Aorta (tissue), 5 donors: ENCODE measurements around the gene PILRB. TPM values are rescaled to one million over a fixed set of nuclear protein-coding genes. Genes with fewer than 3 reads are reported as not detected.
"Not testable (repeated sequence)": the region's sequence is repeated elsewhere in the genome, so short reads cannot be mapped to it uniquely, and the experiment has no call there.

Experiments
- ATAC-seq: fragments of 200-7000 bp; cut with Tn5 transposase; one replicate; pipeline ENCODE4 v1.9.1; 2022; ENCODE audit warnings: moderate library complexity; ENCODE audit not compliant: low FRiP score
- DNase-seq, 2 donors: peaks; one replicate each; pipeline ENCODE4 v3.0.0-alpha.2; 2020
- H3K27ac ChIP-seq, 2 donors: one replicate each; pipeline ENCODE4 v1.5.1; 2013; ENCODE audit warnings: low read length in 2 of 2, mild to moderate bottlenecking in 2 of 2, moderate library complexity in 2 of 2, control low read depth in 1 of 2, inconsistent platforms in 1 of 2, low read depth in 1 of 2
- H3K27me3 ChIP-seq, 2 donors: one replicate each; pipeline ENCODE4 v1.6.1; 2013; ENCODE audit warnings: control low read depth in 1 of 2, low read length in 1 of 2, mild to moderate bottlenecking in 1 of 2, moderate library complexity in 1 of 2; ENCODE audit not compliant: insufficient read depth in 2 of 2, control insufficient read depth in 1 of 2
- H3K36me3 ChIP-seq, 2 donors: one replicate each; pipeline ENCODE4 v1.6.1; 2013; ENCODE audit warnings: control low read depth in 1 of 2, low read length in 1 of 2, mild to moderate bottlenecking in 1 of 2; ENCODE audit not compliant: insufficient read depth in 2 of 2, control insufficient read depth in 1 of 2
- H3K4me1 ChIP-seq, 2 donors: one replicate each; pipeline ENCODE4 v1.6.1; 2013; ENCODE audit warnings: low read length in 2 of 2, control low read depth in 1 of 2, mild to moderate bottlenecking in 1 of 2, moderate library complexity in 1 of 2; ENCODE audit not compliant: insufficient read depth in 2 of 2, control insufficient read depth in 1 of 2
- H3K4me3 ChIP-seq, 2 donors: one replicate each; pipeline ENCODE4 v1.5.1; 2013; ENCODE audit warnings: low read length in 2 of 2, control low read depth in 1 of 2, mild to moderate bottlenecking in 1 of 2
- H3K9me3 ChIP-seq: one replicate; pipeline ENCODE4 v1.6.1; 2013; ENCODE audit warnings: mild to moderate bottlenecking, low read length; ENCODE audit not compliant: control insufficient read depth
- WGBS, 2 donors: extraction: QIAGEN DNeasy Blood & Tissue Kit; methylation state at CpG; one replicate each; pipeline ENCODE4 v1.1.7; 2013; 5-methylcytosine and 5-hydroxymethylcytosine counted together
- intact Hi-C, 2 donors: fragments of 100-400 bp; cut with DNase I; formaldehyde crosslinking; loops; one replicate each; pipeline versions ENCODE4 v1.14.2 to v1.15.0; 2022
- polyA plus RNA-seq, 2 donors: library from polyadenylated mRNA; stranded (reverse); fragments of 200-250 nt; gene quantifications; one replicate each; pipeline ENCODE4 v1.2.3, GENCODE V29; 2013
- total RNA-seq, 2 donors: library from RNA; stranded (reverse); fragmentation: NEBNext Ultra II Directional; extraction: Animal tissue kit (Norgen Biotek cat#: 25700); gene quantifications; one replicate each; pipeline ENCODE4 v1.2.1, GENCODE V29; 2021
- donor health status: healthy with polysubstance abuse.
- donor health status: Bipolar disorder and iron deficiency.
- donor health status: DM: no; HTN: no; CAD: no.
- donor health status: DM: no; HTN: no; CAD: no.
- donor health status: DM: yes; HTN: yes; CAD: no.

Gene PILRB
- total and polyA plus RNA-seq, 4 donors: 13.9 to 186 (median 40.9) TPM

GRCh38 chr7:100378114-100378755, 20.3 kb downstream of the PILRB start:
- no peaks in the 10 kb centered on the region for H3K9me3 ChIP-seq
- no peaks in the 10 kb centered on the region for H3K36me3 ChIP-seq
- no peak for DNase-seq
- no peak for ATAC-seq
- no peaks in the 10 kb centered on the region for H3K27me3 ChIP-seq
- no peak overlapping the region for H3K4me3 ChIP-seq
- H3K27ac ChIP-seq: no peak overlapping the region
- intact Hi-C loops: no loop called here
- no peaks in the 10 kb centered on the region for H3K4me1 ChIP-seq
- WGBS, 2 donors: 89 to 91% methylated on average over 4 of the region's 4 CpGs

GRCh38 chr7:100380196-100380595, 22.3 kb downstream of the PILRB start:
- no peak overlapping the region for H3K27ac ChIP-seq
- ATAC-seq (no peak), DNase-seq (no peak)
- no peaks in the 10 kb centered on the region for H3K27me3 ChIP-seq
- WGBS, 2 donors: 83 to 85% methylated on average over 4 of the region's 4 CpGs
- no peaks in the 10 kb centered on the region for H3K36me3 ChIP-seq
- H3K4me3 ChIP-seq: no peak overlapping the region
- H3K9me3 ChIP-seq: no peaks in the 10 kb centered on the region
- H3K4me1 ChIP-seq: no peaks in the 10 kb centered on the region
- intact Hi-C loops: no loop called here

- H3K9me3 ChIP-seq, H3K4me1 ChIP-seq, H3K36me3 ChIP-seq, H3K27me3 ChIP-seq, intact Hi-C loops, H3K4me3 ChIP-seq, DNase-seq, ATAC-seq, H3K27ac ChIP-seq: not testable (repeated sequence)
- 66 to 77% methylated on average over 49 of the region's 49 CpGs for WGBS, 2 donors
Measured at GRCh38 chr7:100381531-100382233, 23.8 kb downstream of the PILRB start.

- 78 to 80% methylated on average over 8 of the region's 8 CpGs for WGBS, 2 donors
- H3K4me3 ChIP-seq, ATAC-seq, H3K36me3 ChIP-seq, H3K4me1 ChIP-seq, H3K9me3 ChIP-seq, intact Hi-C loops, H3K27me3 ChIP-seq, H3K27ac ChIP-seq, DNase-seq: not testable (repeated sequence)
Measured at GRCh38 chr7:100382234-100382853, 24.4 kb downstream of the PILRB start.

- 81 to 84% methylated on average over 6 of the region's 6 CpGs for WGBS, 2 donors
- no peak overlapping the region for H3K27ac ChIP-seq
- no peaks in the 10 kb centered on the region for H3K9me3 ChIP-seq
- H3K4me3 ChIP-seq: no peak overlapping the region
- no peak for DNase-seq
- no peaks in the 10 kb centered on the region for H3K36me3 ChIP-seq
- ATAC-seq: no peak
- H3K27me3 ChIP-seq: no peaks in the 10 kb centered on the region
- no peaks in the 10 kb centered on the region for H3K4me1 ChIP-seq
- intact Hi-C loops: no loop called here
Measured at GRCh38 chr7:100384628-100385294, 26.8 kb downstream of the PILRB start.

- DNase-seq (no peak), ATAC-seq (no peak)
- 21 to 24% methylated on average over 5 of the region's 5 CpGs for WGBS, 2 donors
- Histone ChIP-seq H3K4me1 (no peaks in the 10 kb centered on the region), H3K36me3 (no peaks in the 10 kb centered on the region), H3K9me3 (no peaks in the 10 kb centered on the region), H3K27ac (no peak overlapping the region), H3K4me3 (no peak overlapping the region), H3K27me3 (no peaks in the 10 kb centered on the region)
- intact Hi-C loops: no loop called here
Measured at GRCh38 chr7:100386940-100387339, 29.0 kb downstream of the PILRB start.

GRCh38 chr7:100387695-100388094, 29.8 kb downstream of the PILRB start:
- H3K4me1 ChIP-seq: no peaks in the 10 kb centered on the region
- DNase-seq (no peak), ATAC-seq (no peak)
- H3K9me3 ChIP-seq: no peaks in the 10 kb centered on the region
- intact Hi-C loops: no loop called here
- H3K27me3 ChIP-seq: no peaks in the 10 kb centered on the region
- WGBS, 2 donors: 64 to 66% methylated on average over 2 of the region's 2 CpGs
- H3K4me3 ChIP-seq: no peak overlapping the region
- H3K27ac ChIP-seq: no peak overlapping the region
- H3K36me3 ChIP-seq: no peaks in the 10 kb centered on the region

GRCh38 chr7:100389437-100390088, 31.6 kb downstream of the PILRB start:
- Histone ChIP-seq H3K27me3 (no peaks in the 10 kb centered on the region), H3K27ac (no peak overlapping the region), H3K4me1 (no peaks in the 10 kb centered on the region), H3K9me3 (no peaks in the 10 kb centered on the region), H3K36me3 (no peaks in the 10 kb centered on the region), H3K4me3 (no peak overlapping the region)
- 72% methylated on average over 9 of the region's 9 CpGs for WGBS, 2 donors
- intact Hi-C loops: no loop called here
- ATAC-seq (no peak), DNase-seq (no peak)
